Astrocyte (in vitro differentiated cells and primary cell): ENCODE measurements around the gene VAV2. TPM values are rescaled to one million over a fixed set of nuclear protein-coding genes. Genes with fewer than 3 reads are reported as not detected.

Experiments used
- DNase-seq: peaks from one replicate; pipeline ENCODE4 v3.0.0-alpha.2; 2010; ENCODE audit warnings: low read depth
- FAIRE-seq: peaks from 2 replicates; lab custom pipeline; 2011; peaks lifted over from hg19 to GRCh38; lab: Jason Lieb, UNC
- H2AFZ ChIP-seq: 2 replicates; pipeline ENCODE4 v1.6.0; 2012; ENCODE audit warnings: low read depth, low read length, inconsistent platforms
- H3K27ac ChIP-seq: 2 replicates; pipeline ENCODE4 v1.5.1; 2011; ENCODE audit warnings: low read depth, low read length, inconsistent platforms
- H3K27me3 ChIP-seq: 2 replicates; pipeline ENCODE4 v1.6.0; 2011; ENCODE audit warnings: low read length, inconsistent platforms; ENCODE audit not compliant: insufficient read depth
- H3K36me3 ChIP-seq: 2 replicates; pipeline ENCODE4 v1.5.1; 2011; ENCODE audit warnings: low read length, inconsistent platforms; ENCODE audit not compliant: insufficient read depth
- H3K4me1 ChIP-seq: 2 replicates; pipeline ENCODE4 v1.5.1; 2011; ENCODE audit warnings: low read length, inconsistent platforms; ENCODE audit not compliant: insufficient read depth
- H3K4me2 ChIP-seq: 2 replicates; pipeline ENCODE4 v1.6.0; 2012; ENCODE audit warnings: low read length, inconsistent platforms
- H3K4me3 ChIP-seq: 2 replicates; pipeline ENCODE4 v1.5.1; 2011; ENCODE audit warnings: low read depth, mild to moderate bottlenecking, low read length, inconsistent platforms; ENCODE audit not compliant: insufficient read depth
- H3K79me2 ChIP-seq: 2 replicates; pipeline ENCODE4 v1.6.0; 2012; ENCODE audit warnings: mild to moderate bottlenecking, low read length, inconsistent platforms; ENCODE audit not compliant: insufficient read depth
- H3K9ac ChIP-seq: 2 replicates; pipeline ENCODE4 v1.6.0; 2012; ENCODE audit warnings: mild to moderate bottlenecking, low read length, inconsistent platforms
- H3K9me3 ChIP-seq: 2 replicates; pipeline ENCODE4 v1.5.1; 2012; ENCODE audit warnings: low read depth, mild to moderate bottlenecking, low read length, inconsistent platforms; ENCODE audit not compliant: insufficient read depth
- H4K20me1 ChIP-seq: 2 replicates; pipeline ENCODE4 v1.6.0; 2012; ENCODE audit warnings: low read length, inconsistent platforms; ENCODE audit not compliant: insufficient read depth
- H3K27ac Mint-ChIP-seq: one replicate; pipeline ENCODE4 v1.8.0; 2021; ENCODE audit warnings: mild to moderate bottlenecking, mixed read lengths; ENCODE audit not compliant: unreplicated experiment
- H3K27me3 Mint-ChIP-seq: one replicate; pipeline ENCODE4 v1.8.0; 2021; ENCODE audit warnings: low read depth, mixed read lengths; ENCODE audit not compliant: unreplicated experiment
- H3K36me3 Mint-ChIP-seq: one replicate; pipeline ENCODE4 v1.8.0; 2021; ENCODE audit warnings: low read depth, mixed read lengths; ENCODE audit not compliant: unreplicated experiment
- H3K4me1 Mint-ChIP-seq: one replicate; pipeline ENCODE4 v1.8.0; 2021; ENCODE audit warnings: low read depth, mixed read lengths; ENCODE audit not compliant: unreplicated experiment
- H3K4me3 Mint-ChIP-seq: one replicate; pipeline ENCODE4 v1.8.0; 2021; ENCODE audit warnings: mild to moderate bottlenecking, moderate library complexity, mixed read lengths; ENCODE audit not compliant: unreplicated experiment
- H3K9me3 Mint-ChIP-seq: one replicate; pipeline ENCODE4 v1.8.0; 2021; ENCODE audit warnings: mild to moderate bottlenecking, mixed read lengths; ENCODE audit not compliant: unreplicated experiment
- CTCF ChIP-seq: IDR thresholded peaks from 2 replicates; pipeline ENCODE4 v1.5.1; 2011; ENCODE audit warnings: low read depth, mild to moderate bottlenecking, inconsistent platforms, low read length, moderate library complexity; ENCODE audit not compliant: insufficient read depth
- EZH2 ChIP-seq: IDR thresholded peaks from 2 replicates; pipeline ENCODE4 v1.6.1; 2012; ENCODE audit warnings: mild to moderate bottlenecking, low read length, inconsistent platforms; ENCODE audit not compliant: insufficient read depth
- total RNA-seq: library from RNA; stranded (reverse); gene quantifications from 2 replicates; pipeline ENCODE4 v1.2.1, GENCODE V29; 2021

The VAV2 gene
- total RNA-seq, 1 donor from 2014 or later: 36.5 TPM

GRCh38 chr9:133938753-133939152 lies 53.4 kb downstream of the VAV2 start:
- peaks cover 58% of the 10 kb centered on the region for H3K79me2 ChIP-seq

GRCh38 chr9:133938086-133938485 lies 54.0 kb downstream of the VAV2 start:
- peaks cover 29% of the 10 kb centered on the region for H3K4me1 Mint-ChIP-seq
- peaks cover 55% of the 10 kb centered on the region for H3K79me2 ChIP-seq
- H3K9me3 Mint-ChIP-seq: no peaks in the 10 kb centered on the region
- H3K4me1 ChIP-seq: peaks cover 43% of the 10 kb centered on the region
- peaks cover 83% of the 10 kb centered on the region for H4K20me1 ChIP-seq
- peaks cover 20% of the 10 kb centered on the region for H3K36me3 Mint-ChIP-seq
- no peaks in the 10 kb centered on the region for H3K9me3 ChIP-seq
- no peak overlapping the region for H2AFZ ChIP-seq
- H3K27ac Mint-ChIP-seq: no peak overlapping the region
- TF ChIP-seq EZH2: no peak
- TF ChIP-seq CTCF: no peak
- no peak overlapping the region for H3K4me2 ChIP-seq
- DNase-seq (no peak), FAIRE-seq (no peak)
- no peak overlapping the region for H3K9ac ChIP-seq
- no peak overlapping the region for H3K4me3 ChIP-seq
- peaks cover 4% of the 10 kb centered on the region for H3K36me3 ChIP-seq
- no peak overlapping the region for H3K27ac ChIP-seq
- H3K27me3 ChIP-seq: no peaks in the 10 kb centered on the region
- H3K4me3 Mint-ChIP-seq: no peak overlapping the region
- no peaks in the 10 kb centered on the region for H3K27me3 Mint-ChIP-seq

More at GRCh38 chr9:133938753-133939152, 53.4 kb downstream of the VAV2 start:
- no peak overlapping the region for H3K4me3 Mint-ChIP-seq
- Histone ChIP-seq H3K4me1 (peaks cover 44% of the 10 kb centered on the region), H3K4me2 (no peak overlapping the region), H3K36me3 (peaks cover 4% of the 10 kb centered on the region), H3K27ac (no peak overlapping the region), H3K9ac (no peak overlapping the region), H3K9me3 (no peaks in the 10 kb centered on the region), H2AFZ (no peak overlapping the region), H3K27me3 (no peaks in the 10 kb centered on the region), H4K20me1 (peaks cover 83% of the 10 kb centered on the region), H3K4me3 (no peak overlapping the region)
- no peaks in the 10 kb centered on the region for H3K9me3 Mint-ChIP-seq
- peaks cover 20% of the 10 kb centered on the region for H3K36me3 Mint-ChIP-seq
- H3K4me1 Mint-ChIP-seq: peaks cover 24% of the 10 kb centered on the region
- DNase-seq: no peak
- TF ChIP-seq CTCF: no peak
- H3K27me3 Mint-ChIP-seq: no peaks in the 10 kb centered on the region
- no peak overlapping the region for H3K27ac Mint-ChIP-seq
- FAIRE-seq: no peak

GRCh38 chr9:133937120-133937519 lies 55.0 kb downstream of the VAV2 start:
- Histone ChIP-seq H3K79me2 (peaks cover 51% of the 10 kb centered on the region), H3K27me3 (no peaks in the 10 kb centered on the region), H2AFZ (no peak overlapping the region), H3K4me1 (peaks cover 43% of the 10 kb centered on the region), H4K20me1 (peaks cover 83% of the 10 kb centered on the region), H3K27ac (peak overlapping the region; percentile 71), H3K36me3 (peaks cover 4% of the 10 kb centered on the region), H3K4me3 (peak overlapping the region; percentile 24), H3K4me2 (peak overlapping the region; percentile 80), H3K9ac (peak overlapping the region; percentile 69), H3K9me3 (no peaks in the 10 kb centered on the region)
- peak; percentile 43 for FAIRE-seq
- H3K27ac Mint-ChIP-seq: no peak overlapping the region
- TF ChIP-seq CTCF (no peak), EZH2 (no peak)
- H3K27me3 Mint-ChIP-seq: no peaks in the 10 kb centered on the region
- H3K4me3 Mint-ChIP-seq: no peak overlapping the region
- peak; percentile 45 for DNase-seq
- H3K4me1 Mint-ChIP-seq: peaks cover 29% of the 10 kb centered on the region
- no peaks in the 10 kb centered on the region for H3K9me3 Mint-ChIP-seq
- H3K36me3 Mint-ChIP-seq: peaks cover 20% of the 10 kb centered on the region
